GM23338 (cell line): ENCODE data around the gene WBP2NL. TPM values are rescaled to one million over a fixed set of nuclear protein-coding genes. Genes with fewer than 3 reads are reported as not detected.

Source experiments
- ATAC-seq: fragments of 200-7000 bp; cut with Tn5 transposase; 3 replicates; pipeline ENCODE4 v1.9.1; 2020
- DNase-seq: peaks from one replicate; pipeline ENCODE4 v3.0.0-alpha.2; 2015; ENCODE audit warnings: low spot score
- H2AFZ ChIP-seq: fragments of 200-600 bp; sonication (generic); 2 replicates; pipeline ENCODE4 v1.8.0; 2016; ENCODE audit warnings: antibody characterized with exemption, mild to moderate bottlenecking, moderate library complexity
- H3F3A ChIP-seq: fragments of 200-600 bp; sonication (generic); replicated peaks from 2 replicates; pipeline ENCODE4 v1.8.0; 2017; ENCODE audit warnings: antibody characterized with exemption, mixed run types, low read depth
- H3K27ac ChIP-seq: fragments of 200-600 bp; sonication (generic); 2 replicates; pipeline ENCODE4 v1.6.1; 2016; ENCODE audit warnings: low read depth
- H3K27me3 ChIP-seq: fragments of 200-600 bp; sonication (generic); 2 replicates; pipeline ENCODE4 v1.8.0; 2016; ENCODE audit warnings: mild to moderate bottlenecking, mixed run types, moderate library complexity; ENCODE audit not compliant: insufficient read depth
- H3K36me3 ChIP-seq: fragments of 200-600 bp; sonication (generic); 2 replicates; pipeline ENCODE4 v1.8.0; 2016; ENCODE audit warnings: mild to moderate bottlenecking; ENCODE audit not compliant: insufficient read depth
- H3K4me1 ChIP-seq: fragments of 200-600 bp; sonication (generic); 2 replicates; pipeline ENCODE4 v1.8.0; 2016; ENCODE audit warnings: mild to moderate bottlenecking, moderate library complexity; ENCODE audit not compliant: insufficient read depth
- H3K4me2 ChIP-seq: fragments of 200-600 bp; sonication (generic); 2 replicates; pipeline ENCODE4 v1.7.1; 2017; ENCODE audit warnings: mixed run types
- H3K4me3 ChIP-seq: fragments of 200-600 bp; sonication (generic); 2 replicates; pipeline ENCODE4 v1.6.1; 2016; ENCODE audit warnings: mixed run types
- H3K79me2 ChIP-seq: fragments of 200-600 bp; sonication (generic); replicated peaks from 2 replicates; pipeline ENCODE4 v1.8.0; 2017; ENCODE audit warnings: mild to moderate bottlenecking; ENCODE audit not compliant: insufficient read depth
- H3K9me2 ChIP-seq: fragments of 200-600 bp; sonication (generic); 2 replicates; pipeline ENCODE4 v1.8.0; 2017; ENCODE audit not compliant: insufficient read depth
- H4K20me1 ChIP-seq: fragments of 200-600 bp; sonication (generic); replicated peaks from 2 replicates; pipeline ENCODE4 v1.8.0; 2017; ENCODE audit warnings: mild to moderate bottlenecking; ENCODE audit not compliant: insufficient read depth
- H3K27ac Mint-ChIP-seq: 2 replicates; pipeline ENCODE4 v1.8.0; 2020; ENCODE audit warnings: inconsistent platforms, mild to moderate bottlenecking, moderate library complexity, mixed read lengths
- H3K27me3 Mint-ChIP-seq: 3 replicates; pipeline ENCODE4 v1.8.0; 2022; ENCODE audit warnings: low read depth, mild to moderate bottlenecking, moderate library complexity, mixed read lengths, inconsistent platforms; ENCODE audit not compliant: insufficient read depth, poor library complexity
- H3K36me3 Mint-ChIP-seq: 3 replicates; pipeline ENCODE4 v1.8.0; 2021; ENCODE audit warnings: low read depth, mild to moderate bottlenecking, inconsistent platforms, moderate library complexity, mixed read lengths
- H3K4me1 Mint-ChIP-seq: 3 replicates; pipeline ENCODE4 v1.8.0; 2020; ENCODE audit warnings: mild to moderate bottlenecking, inconsistent platforms, mixed read lengths
- H3K4me3 Mint-ChIP-seq: 3 replicates; pipeline ENCODE4 v1.8.0; 2021; ENCODE audit warnings: moderate library complexity, mild to moderate bottlenecking, inconsistent platforms, mixed read lengths
- H3K9me3 Mint-ChIP-seq: 3 replicates; pipeline ENCODE4 v1.8.0; 2020; ENCODE audit warnings: moderate library complexity, mild to moderate bottlenecking, inconsistent platforms, mixed read lengths
- CREB1 ChIP-seq: fragments of 250-450 bp; sonication (Bioruptor Pico); IDR thresholded peaks from 2 replicates; pipeline ENCODE4 v1.5.0; 2020; ENCODE audit warnings: low read depth, mild to moderate bottlenecking, moderate library complexity
- ETS1 ChIP-seq: IDR thresholded peaks from 2 replicates; pipeline ENCODE4 v1.6.1; 2016; ENCODE audit warnings: antibody characterized with exemption
- EZH2 ChIP-seq: fragments of 200-600 bp; sonication (generic); IDR thresholded peaks from one replicate; pipeline ENCODE4 v1.8.0; 2017; ENCODE audit warnings: antibody characterized with exemption, mild to moderate bottlenecking, low read depth; ENCODE audit not compliant: unreplicated experiment
- EZH2phosphoT487 ChIP-seq: fragments of 200-600 bp; sonication (generic); IDR thresholded peaks from one replicate; pipeline ENCODE4 v1.8.1; 2018; ENCODE audit warnings: antibody characterized with exemption; ENCODE audit not compliant: unreplicated experiment
- JUNB ChIP-seq: IDR thresholded peaks from one replicate; pipeline ENCODE4 v1.6.1; 2016; ENCODE audit warnings: antibody characterized with exemption; ENCODE audit not compliant: unreplicated experiment
- NANOG ChIP-seq: IDR thresholded peaks from 2 replicates; pipeline ENCODE4 v1.6.1; 2016; ENCODE audit warnings: antibody characterized with exemption, borderline replicate concordance
- POLR2AphosphoS5 ChIP-seq: IDR thresholded peaks from 2 replicates; pipeline ENCODE4 v1.6.1; 2016; ENCODE audit warnings: antibody characterized with exemption, low read depth
- STAT1 ChIP-seq: IDR thresholded peaks from one replicate; pipeline ENCODE4 v1.6.1; 2016; ENCODE audit warnings: antibody characterized with exemption; ENCODE audit not compliant: unreplicated experiment
- ZNF114 ChIP-seq: fragments of 250-450 bp; sonication (Bioruptor Pico); IDR thresholded peaks from 2 replicates; pipeline ENCODE4 v1.5.0; 2020; ENCODE audit warnings: mild to moderate bottlenecking, moderate library complexity
- ZNF331 ChIP-seq: fragments of 250-450 bp; sonication (Bioruptor Pico); IDR thresholded peaks from 2 replicates; pipeline ENCODE4 v1.5.0; 2020; ENCODE audit warnings: low read depth, mild to moderate bottlenecking, moderate library complexity
- ZNF462 ChIP-seq: fragments of 250-450 bp; sonication (Bioruptor Pico); IDR thresholded peaks from 2 replicates; pipeline ENCODE4 v1.5.0; 2020; ENCODE audit warnings: mild to moderate bottlenecking, moderate library complexity
- polyA plus RNA-seq: library from polyadenylated mRNA; unstranded; fragments of >200 nt; fragmentation: Nextera tagmentation; extraction: Ambion mirVana; gene quantifications from 2 replicates; pipeline ENCODE4 v1.2.1, GENCODE V29; 2016
- total RNA-seq: library from RNA; depleted of rRNA; stranded (reverse); fragments of >200 nt; shearing (Covaris generic); gene quantifications from 2 replicates; pipeline ENCODE4 v1.2.3, GENCODE V29; 2014
- TF ChIP-seq, protein P1 (sequence below): IDR thresholded peaks from one replicate; pipeline ENCODE4 v1.6.1; 2018; ENCODE audit warnings: antibody characterized with exemption; ENCODE audit not compliant: unreplicated experiment
- TF ChIP-seq, protein P2 (sequence below), 2 experiments: fragments of 200-600 bp in 1 of 2; sonication (generic) in 1 of 2; conservative IDR thresholded peaks; 2 replicates each; pipeline versions ENCODE4 v1.5.1 to v1.6.1; 2016 to 2017; ENCODE audit warnings: antibody characterized with exemption in 2 of 2, low read depth in 2 of 2, mild to moderate bottlenecking in 2 of 2, moderate library complexity in 1 of 2

The WBP2NL gene
- total and polyA plus RNA-seq, 2 experiments from 2014 or later, result 0.14 TPM; not detected in 1

- H3K9me3 Mint-ChIP-seq, result no peaks in the 10 kb centered on the region; the same call in 2 of the 3 replicates
- peak overlapping the region; percentile 64 for H3K4me3 Mint-ChIP-seq
- DNase-seq, result no peak
Observed at GRCh38 chr22:42073621-42074041, 75.0 kb downstream of the WBP2NL start.

More at GRCh38 chr22:42073621-42074041, 75.0 kb downstream of the WBP2NL start:
- Histone ChIP-seq H3K4me2 (peak overlapping the region; percentile 83), H3K27ac (no peak overlapping the region), H3K4me1 (peaks cover 37% of the 10 kb centered on the region), H3K36me3 (no peaks in the 10 kb centered on the region), H3K4me3 (peak overlapping the region; percentile 57), H3K27me3 (peaks cover 11% of the 10 kb centered on the region), H4K20me1 (no peaks in the 10 kb centered on the region), H3F3A (peaks cover 21% of the 10 kb centered on the region), H3K9me2 (no peaks in the 10 kb centered on the region), H3K79me2 (no peaks in the 10 kb centered on the region; the same call in 1 of the 2 replicates), H2AFZ (peak overlapping the region; percentile 80; the same call in 1 of the 2 replicates)
- no peak for TF ChIP-seq EZH2
- TF ChIP-seq NANOG, result no peak
- no peak for TF ChIP-seq ZNF114 (CRISPR knock-in tag)
- no peak for TF ChIP-seq POLR2AphosphoS5
- TF ChIP-seq, protein P1, sequence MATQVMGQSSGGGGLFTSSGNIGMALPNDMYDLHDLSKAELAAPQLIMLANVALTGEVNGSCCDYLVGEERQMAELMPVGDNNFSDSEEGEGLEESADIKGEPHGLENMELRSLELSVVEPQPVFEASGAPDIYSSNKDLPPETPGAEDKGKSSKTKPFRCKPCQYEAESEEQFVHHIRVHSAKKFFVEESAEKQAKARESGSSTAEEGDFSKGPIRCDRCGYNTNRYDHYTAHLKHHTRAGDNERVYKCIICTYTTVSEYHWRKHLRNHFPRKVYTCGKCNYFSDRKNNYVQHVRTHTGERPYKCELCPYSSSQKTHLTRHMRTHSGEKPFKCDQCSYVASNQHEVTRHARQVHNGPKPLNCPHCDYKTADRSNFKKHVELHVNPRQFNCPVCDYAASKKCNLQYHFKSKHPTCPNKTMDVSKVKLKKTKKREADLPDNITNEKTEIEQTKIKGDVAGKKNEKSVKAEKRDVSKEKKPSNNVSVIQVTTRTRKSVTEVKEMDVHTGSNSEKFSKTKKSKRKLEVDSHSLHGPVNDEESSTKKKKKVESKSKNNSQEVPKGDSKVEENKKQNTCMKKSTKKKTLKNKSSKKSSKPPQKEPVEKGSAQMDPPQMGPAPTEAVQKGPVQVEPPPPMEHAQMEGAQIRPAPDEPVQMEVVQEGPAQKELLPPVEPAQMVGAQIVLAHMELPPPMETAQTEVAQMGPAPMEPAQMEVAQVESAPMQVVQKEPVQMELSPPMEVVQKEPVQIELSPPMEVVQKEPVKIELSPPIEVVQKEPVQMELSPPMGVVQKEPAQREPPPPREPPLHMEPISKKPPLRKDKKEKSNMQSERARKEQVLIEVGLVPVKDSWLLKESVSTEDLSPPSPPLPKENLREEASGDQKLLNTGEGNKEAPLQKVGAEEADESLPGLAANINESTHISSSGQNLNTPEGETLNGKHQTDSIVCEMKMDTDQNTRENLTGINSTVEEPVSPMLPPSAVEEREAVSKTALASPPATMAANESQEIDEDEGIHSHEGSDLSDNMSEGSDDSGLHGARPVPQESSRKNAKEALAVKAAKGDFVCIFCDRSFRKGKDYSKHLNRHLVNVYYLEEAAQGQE, result no peak
- TF ChIP-seq CREB1 (CRISPR knock-in tag), result no peak
- TF ChIP-seq ZNF331 (CRISPR knock-in tag), result no peak
- TF ChIP-seq STAT1, result no peak
- TF ChIP-seq EZH2phosphoT487, result no peak
- no peak for TF ChIP-seq ETS1
- TF ChIP-seq JUNB, result no peak
- TF ChIP-seq, protein P2, sequence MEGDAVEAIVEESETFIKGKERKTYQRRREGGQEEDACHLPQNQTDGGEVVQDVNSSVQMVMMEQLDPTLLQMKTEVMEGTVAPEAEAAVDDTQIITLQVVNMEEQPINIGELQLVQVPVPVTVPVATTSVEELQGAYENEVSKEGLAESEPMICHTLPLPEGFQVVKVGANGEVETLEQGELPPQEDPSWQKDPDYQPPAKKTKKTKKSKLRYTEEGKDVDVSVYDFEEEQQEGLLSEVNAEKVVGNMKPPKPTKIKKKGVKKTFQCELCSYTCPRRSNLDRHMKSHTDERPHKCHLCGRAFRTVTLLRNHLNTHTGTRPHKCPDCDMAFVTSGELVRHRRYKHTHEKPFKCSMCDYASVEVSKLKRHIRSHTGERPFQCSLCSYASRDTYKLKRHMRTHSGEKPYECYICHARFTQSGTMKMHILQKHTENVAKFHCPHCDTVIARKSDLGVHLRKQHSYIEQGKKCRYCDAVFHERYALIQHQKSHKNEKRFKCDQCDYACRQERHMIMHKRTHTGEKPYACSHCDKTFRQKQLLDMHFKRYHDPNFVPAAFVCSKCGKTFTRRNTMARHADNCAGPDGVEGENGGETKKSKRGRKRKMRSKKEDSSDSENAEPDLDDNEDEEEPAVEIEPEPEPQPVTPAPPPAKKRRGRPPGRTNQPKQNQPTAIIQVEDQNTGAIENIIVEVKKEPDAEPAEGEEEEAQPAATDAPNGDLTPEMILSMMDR (conservative IDR thresholded peaks at IDR 0.05; ENCODE audit: low read depth in 2 of 2), result no peak
- no peak for TF ChIP-seq ZNF462 (CRISPR knock-in tag)
- Mint-ChIP-seq H3K27me3 (peaks cover 27% of the 10 kb centered on the region), H3K36me3 (peaks cover 2% of the 10 kb centered on the region; the same call in 1 of the 3 replicates), H3K4me1 (peaks cover 26% of the 10 kb centered on the region), H3K27ac (no peak overlapping the region)
- ATAC-seq, result no peak
